Endodermal cell (in vitro differentiated cells): Measurements from ENCODE around the gene FBXL17. TPM values are rescaled to one million over a fixed set of nuclear protein-coding genes. Genes with fewer than 3 reads are reported as not detected.

Source experiments
- DNase-seq: peaks from one replicate; pipeline ENCODE4 v3.0.0-alpha.2; 2017
- H3K27ac ChIP-seq: 2 replicates; pipeline ENCODE4 v1.5.1; 2013; ENCODE audit warnings: mild to moderate bottlenecking, low read depth, low read length, moderate library complexity
- H3K27me3 ChIP-seq: 2 replicates; pipeline ENCODE4 v1.6.1; 2013; ENCODE audit warnings: mild to moderate bottlenecking, low read length, moderate library complexity; ENCODE audit not compliant: insufficient read depth, control insufficient read depth, poor library complexity, severe bottlenecking
- H3K36me3 ChIP-seq: 2 replicates; pipeline ENCODE4 v1.7.0; 2013; ENCODE audit warnings: mild to moderate bottlenecking, low read length, moderate library complexity; ENCODE audit not compliant: control insufficient read depth, insufficient read depth
- H3K4me1 ChIP-seq: one replicate; pipeline ENCODE4 v1.7.0; 2013; ENCODE audit warnings: low read length; ENCODE audit not compliant: control insufficient read depth, insufficient read depth
- H3K4me3 ChIP-seq: 2 replicates; pipeline ENCODE4 v1.5.1; 2013; ENCODE audit warnings: mild to moderate bottlenecking, low read length, moderate library complexity
- H3K9ac ChIP-seq: 2 replicates; pipeline ENCODE4 v1.6.1; 2013; ENCODE audit warnings: mild to moderate bottlenecking, low read length, moderate library complexity; ENCODE audit not compliant: poor library complexity, severe bottlenecking; ENCODE audit errors: extremely low read depth
- H3K9me3 ChIP-seq: 2 replicates; pipeline ENCODE4 v1.6.1; 2013; ENCODE audit warnings: mild to moderate bottlenecking, low read length, moderate library complexity; ENCODE audit not compliant: control insufficient read depth
- H3K27ac Mint-ChIP-seq: 2 replicates; pipeline ENCODE4 v1.8.0; 2020; ENCODE audit warnings: mixed read lengths
- H3K27me3 Mint-ChIP-seq: 2 replicates; pipeline ENCODE4 v1.8.0; 2021; ENCODE audit warnings: mild to moderate bottlenecking, mixed read lengths; ENCODE audit not compliant: insufficient read depth
- H3K36me3 Mint-ChIP-seq: 2 replicates; pipeline ENCODE4 v1.8.0; 2020; ENCODE audit warnings: low read depth, mixed read lengths
- H3K4me1 Mint-ChIP-seq: 2 replicates; pipeline ENCODE4 v1.8.0; 2020; ENCODE audit warnings: mixed read lengths
- H3K4me3 Mint-ChIP-seq: 2 replicates; pipeline ENCODE4 v1.8.0; 2020; ENCODE audit warnings: mild to moderate bottlenecking, moderate library complexity, mixed read lengths
- H3K9me3 Mint-ChIP-seq: 2 replicates; pipeline ENCODE4 v1.8.0; 2020; ENCODE audit warnings: mild to moderate bottlenecking, mixed read lengths
- CTCF ChIP-seq: fragments of 200-600 bp; sonication (generic); conservative IDR thresholded peaks from 2 replicates; pipeline ENCODE4 v1.5.0; 2021; ENCODE audit warnings: antibody characterized with exemption, mild to moderate bottlenecking
- WGBS, 2 experiments: methylation state at CpG; one replicate each; pipeline versions ENCODE4 v1.1.5 to v1.1.7; 2013; ENCODE audit warnings: missing lambda C conversion rate in 2 of 2, mixed read lengths in 1 of 2; ENCODE audit not compliant: insufficient coverage in 1 of 2, insufficient read length in 1 of 2; 5-methylcytosine and 5-hydroxymethylcytosine counted together
- total RNA-seq, 2 donors: library from RNA; stranded (reverse); fragmentation: NEBNext Ultra II Directional in 1 of 2; extraction: Animal tissue kit (Norgen Biotek cat#: 25700) in 1 of 2; gene quantifications; 2 replicates in 1 of 2; 3 replicates in 1 of 2; pipeline ENCODE4 v1.2.1, GENCODE V29; 2021

FBXL17 gene
- total RNA-seq, 2 donors from 2014 or later = 7.4 to 8.6 TPM

GRCh38 chr5:107864793-107865192 is 517.1 kb downstream of the FBXL17 start:
- H3K9ac ChIP-seq = no peak overlapping the region
- no peak overlapping the region for H3K4me3 Mint-ChIP-seq
- peaks cover 20% of the 10 kb centered on the region for H3K4me1 Mint-ChIP-seq
- no peaks in the 10 kb centered on the region for H3K36me3 Mint-ChIP-seq
- H3K27me3 ChIP-seq = no peaks in the 10 kb centered on the region
- no peaks in the 10 kb centered on the region for H3K9me3 Mint-ChIP-seq
- no peaks in the 10 kb centered on the region for H3K9me3 ChIP-seq
- H3K4me1 ChIP-seq = peaks cover 3% of the 10 kb centered on the region
- no peak overlapping the region for H3K27ac Mint-ChIP-seq
- H3K27ac ChIP-seq = no peak overlapping the region
- no peak for TF ChIP-seq CTCF
- H3K36me3 ChIP-seq = no peaks in the 10 kb centered on the region
- 92% methylated on average over 2 of the region's 2 CpGs; no CpG with 5 or more reads in 1 of the 2 experiments for WGBS, 2 experiments
- DNase-seq = no peak
- no peak overlapping the region for H3K4me3 ChIP-seq
- H3K27me3 Mint-ChIP-seq = no peaks in the 10 kb centered on the region

- no peak overlapping the region for H3K4me3 Mint-ChIP-seq
- WGBS, 2 experiments = 100% methylated on average over 2 of the region's 2 CpGs
- H3K4me3 ChIP-seq = no peak overlapping the region
- no peaks in the 10 kb centered on the region for H3K9me3 Mint-ChIP-seq
- H3K9ac ChIP-seq = no peak overlapping the region
- H3K9me3 ChIP-seq = no peaks in the 10 kb centered on the region
- no peaks in the 10 kb centered on the region for H3K36me3 ChIP-seq
- no peak overlapping the region for H3K27ac Mint-ChIP-seq
- peaks cover 4% of the 10 kb centered on the region for H3K4me1 ChIP-seq
- no peaks in the 10 kb centered on the region for H3K36me3 Mint-ChIP-seq
- no peaks in the 10 kb centered on the region for H3K27me3 Mint-ChIP-seq
- H3K27ac ChIP-seq = no peak overlapping the region
- DNase-seq = no peak
- H3K4me1 Mint-ChIP-seq = peaks cover 10% of the 10 kb centered on the region
- H3K27me3 ChIP-seq = no peaks in the 10 kb centered on the region
- no peak for TF ChIP-seq CTCF
These were observed 518.8 kb downstream of the FBXL17 start for GRCh38 chr5:107863125-107863524.

GRCh38 chr5:107861565-107861964 is 520.3 kb downstream of the FBXL17 start:
- H3K4me3 Mint-ChIP-seq = no peak overlapping the region
- H3K9me3 ChIP-seq = no peaks in the 10 kb centered on the region
- 81 to 88% methylated on average over 5 to 12 of the region's 12 CpGs for WGBS, 2 experiments
- no peak overlapping the region for H3K4me3 ChIP-seq
- no peak for DNase-seq
- H3K27me3 Mint-ChIP-seq = no peaks in the 10 kb centered on the region
- H3K27ac ChIP-seq = no peak overlapping the region
- H3K4me1 Mint-ChIP-seq = peaks cover 10% of the 10 kb centered on the region
- no peak for TF ChIP-seq CTCF
- no peak overlapping the region for H3K27ac Mint-ChIP-seq
- no peaks in the 10 kb centered on the region for H3K27me3 ChIP-seq
- peaks cover 4% of the 10 kb centered on the region for H3K4me1 ChIP-seq
- no peaks in the 10 kb centered on the region for H3K9me3 Mint-ChIP-seq
- no peaks in the 10 kb centered on the region for H3K36me3 Mint-ChIP-seq
- H3K9ac ChIP-seq = no peak overlapping the region
- no peaks in the 10 kb centered on the region for H3K36me3 ChIP-seq
